Measurements from ENCODE around the gene TBC1D32.

TBC1D32 gene

DNA sequence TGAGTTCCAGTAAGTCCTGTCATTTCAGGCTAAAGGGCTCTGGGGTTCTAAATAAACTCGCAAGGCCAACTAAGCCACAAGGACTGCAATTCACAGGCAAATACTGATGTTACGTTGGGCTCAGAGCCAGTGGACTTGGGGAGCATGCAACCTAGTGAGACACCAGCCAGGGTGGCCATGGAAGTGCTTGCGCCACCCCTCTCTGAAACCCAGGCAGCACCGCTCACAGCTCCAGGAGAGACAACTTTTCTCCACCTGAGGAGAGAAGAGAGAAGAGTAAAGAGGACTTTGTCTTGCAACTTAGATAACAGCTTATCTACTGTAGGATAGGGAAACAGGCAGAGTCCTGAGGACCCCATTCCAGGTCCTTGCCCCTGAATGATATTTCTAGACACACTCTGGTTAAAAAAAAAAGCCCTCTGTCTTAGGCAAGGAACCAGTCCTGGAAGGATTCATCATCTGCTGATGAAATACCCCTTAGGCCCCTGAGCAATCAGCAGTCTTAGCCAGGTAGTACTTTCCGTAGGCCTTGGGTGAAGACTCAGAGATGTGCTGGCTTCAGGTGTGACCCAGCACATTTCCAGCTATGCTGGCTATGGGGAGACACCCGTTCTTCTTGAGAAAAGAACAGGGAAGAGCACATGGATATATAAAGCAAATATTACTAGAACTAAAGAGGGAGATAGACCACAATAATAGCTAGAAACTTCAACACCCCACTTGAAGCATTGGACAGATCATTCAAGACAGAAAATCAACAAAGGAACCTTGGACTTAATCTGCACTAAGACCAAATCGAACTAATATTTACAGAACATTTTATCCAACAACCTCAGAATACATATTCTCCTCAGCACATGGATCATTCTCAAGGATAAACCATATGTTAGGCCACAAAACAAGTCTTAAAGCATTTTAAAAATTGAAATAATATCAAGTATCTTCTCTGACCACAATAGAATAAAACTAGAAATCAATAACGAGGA is 31.5 kb upstream of the TBC1D32 start:
- no peaks in the 10 kb centered on the region for H3K36me3 ChIP-seq
- H3K4me3 ChIP-seq (ENCODE audit: low read depth in 1 of 2, low read length in 1 of 2): no peak overlapping the region
- H3K27me3 ChIP-seq: no peaks in the 10 kb centered on the region
- H3K27ac ChIP-seq: no peak overlapping the region
- no peaks in the 10 kb centered on the region for H3K9me3 ChIP-seq
- no peaks in the 10 kb centered on the region for H3K4me1 ChIP-seq (ENCODE audit: control insufficient read depth in 1 of 2, insufficient read depth in 1 of 2, low read depth in 1 of 2, low read length in 1 of 2)
- TF ChIP-seq, protein P1, sequence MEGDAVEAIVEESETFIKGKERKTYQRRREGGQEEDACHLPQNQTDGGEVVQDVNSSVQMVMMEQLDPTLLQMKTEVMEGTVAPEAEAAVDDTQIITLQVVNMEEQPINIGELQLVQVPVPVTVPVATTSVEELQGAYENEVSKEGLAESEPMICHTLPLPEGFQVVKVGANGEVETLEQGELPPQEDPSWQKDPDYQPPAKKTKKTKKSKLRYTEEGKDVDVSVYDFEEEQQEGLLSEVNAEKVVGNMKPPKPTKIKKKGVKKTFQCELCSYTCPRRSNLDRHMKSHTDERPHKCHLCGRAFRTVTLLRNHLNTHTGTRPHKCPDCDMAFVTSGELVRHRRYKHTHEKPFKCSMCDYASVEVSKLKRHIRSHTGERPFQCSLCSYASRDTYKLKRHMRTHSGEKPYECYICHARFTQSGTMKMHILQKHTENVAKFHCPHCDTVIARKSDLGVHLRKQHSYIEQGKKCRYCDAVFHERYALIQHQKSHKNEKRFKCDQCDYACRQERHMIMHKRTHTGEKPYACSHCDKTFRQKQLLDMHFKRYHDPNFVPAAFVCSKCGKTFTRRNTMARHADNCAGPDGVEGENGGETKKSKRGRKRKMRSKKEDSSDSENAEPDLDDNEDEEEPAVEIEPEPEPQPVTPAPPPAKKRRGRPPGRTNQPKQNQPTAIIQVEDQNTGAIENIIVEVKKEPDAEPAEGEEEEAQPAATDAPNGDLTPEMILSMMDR (IDR thresholded peaks at IDR 0.05): no peak

DNA sequence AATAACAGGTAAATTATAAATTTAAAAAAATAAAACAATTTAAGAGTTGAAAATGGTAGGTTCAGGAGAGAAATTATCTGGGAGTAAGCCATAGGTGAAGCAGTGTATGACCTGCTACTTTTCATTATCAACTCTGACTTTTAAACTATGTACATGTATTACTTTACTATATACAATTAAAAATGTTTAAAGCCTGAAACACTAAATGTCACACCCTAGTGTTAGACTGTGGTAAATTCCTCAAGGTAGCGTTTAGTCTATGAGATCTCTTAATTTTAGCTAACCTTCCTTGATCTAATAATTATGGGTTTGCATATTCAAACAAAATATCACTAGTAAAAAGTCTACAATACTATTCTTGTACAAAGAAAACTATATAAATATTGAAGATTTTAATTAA is 22.3 kb upstream of the TBC1D32 start:
- H3K9me3 ChIP-seq: no peaks in the 10 kb centered on the region
- H3K4me1 ChIP-seq (ENCODE audit: control insufficient read depth in 1 of 2, insufficient read depth in 1 of 2, low read depth in 1 of 2, low read length in 1 of 2): no peaks in the 10 kb centered on the region
- H3K27me3 ChIP-seq: no peaks in the 10 kb centered on the region
- no peak overlapping the region for H3K4me3 ChIP-seq (ENCODE audit: low read depth in 1 of 2, low read length in 1 of 2)
- TF ChIP-seq, protein P1 (IDR thresholded peaks at IDR 0.05): no peak
- H3K36me3 ChIP-seq: no peaks in the 10 kb centered on the region
- no peak overlapping the region for H3K27ac ChIP-seq

DNA sequence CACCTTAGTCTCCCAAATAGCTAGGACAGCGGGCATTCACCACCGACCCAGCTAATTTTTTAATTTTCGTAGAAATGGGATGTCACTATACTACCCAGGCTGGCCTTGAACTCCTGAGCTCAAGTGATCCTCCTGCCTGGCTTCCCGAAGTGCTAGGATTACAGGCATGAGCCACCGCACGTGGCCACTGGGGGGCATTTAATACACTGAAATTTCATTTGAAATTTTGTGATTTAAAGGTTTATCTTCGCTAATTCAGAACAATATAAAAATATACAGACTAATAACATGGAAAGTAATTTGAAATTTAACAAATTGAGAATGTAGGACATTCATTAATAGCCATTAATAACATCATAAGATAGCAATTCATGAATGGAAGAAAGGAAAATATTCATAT is 20.5 kb upstream of the TBC1D32 start:
- Histone ChIP-seq H3K4me1 (ENCODE audit: control insufficient read depth in 1 of 2, insufficient read depth in 1 of 2, low read depth in 1 of 2, low read length in 1 of 2) (no peaks in the 10 kb centered on the region), H3K4me3 (ENCODE audit: low read depth in 1 of 2, low read length in 1 of 2) (no peak overlapping the region), H3K27me3 (no peaks in the 10 kb centered on the region), H3K27ac (no peak overlapping the region), H3K9me3 (no peaks in the 10 kb centered on the region), H3K36me3 (no peaks in the 10 kb centered on the region)
- TF ChIP-seq, protein P1 (IDR thresholded peaks at IDR 0.05): no peak

DNA sequence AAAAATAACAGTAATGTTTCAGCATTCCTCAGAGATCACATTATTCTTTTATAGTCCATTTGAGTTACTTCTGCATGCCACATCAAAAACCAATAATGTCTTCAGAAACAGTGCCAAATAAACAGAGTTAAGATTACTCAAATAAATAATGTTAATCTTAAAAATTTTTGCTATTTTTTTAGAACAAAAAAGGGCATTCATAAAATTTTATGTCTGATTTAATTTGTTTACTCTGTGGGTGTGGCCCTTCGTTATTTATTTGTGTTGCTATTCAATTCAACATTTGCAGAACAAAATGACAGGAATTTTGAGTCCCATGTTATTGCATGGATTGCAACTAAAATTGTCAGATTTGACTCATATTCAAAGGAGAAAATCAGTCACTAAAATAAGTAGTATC is 18.7 kb upstream of the TBC1D32 start:
- TF ChIP-seq, protein P1 (IDR thresholded peaks at IDR 0.05): no peak
- Histone ChIP-seq H3K27ac (no peak overlapping the region), H3K4me1 (ENCODE audit: control insufficient read depth in 1 of 2, insufficient read depth in 1 of 2, low read depth in 1 of 2, low read length in 1 of 2) (no peaks in the 10 kb centered on the region), H3K36me3 (no peaks in the 10 kb centered on the region), H3K27me3 (no peaks in the 10 kb centered on the region), H3K9me3 (no peaks in the 10 kb centered on the region), H3K4me3 (ENCODE audit: low read depth in 1 of 2, low read length in 1 of 2) (no peak overlapping the region)

DNA sequence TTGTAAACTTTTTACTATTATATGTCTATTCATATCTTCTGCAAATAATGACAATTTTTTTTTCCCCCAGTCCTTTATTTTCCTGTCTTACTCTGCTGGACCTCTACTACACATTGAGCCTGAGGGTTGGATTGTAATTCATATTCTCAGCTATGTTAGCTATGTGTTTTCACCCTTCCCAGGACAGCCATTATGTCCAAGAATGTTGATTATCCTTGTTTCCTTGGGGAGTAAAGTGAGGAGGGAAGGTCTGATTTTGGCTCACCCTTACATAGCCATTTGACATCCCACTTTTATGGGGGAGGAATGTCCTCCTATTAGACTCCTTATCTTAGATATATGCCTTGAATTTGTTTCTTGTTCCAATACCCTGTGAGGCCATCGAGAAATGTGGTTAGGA is 17.6 kb upstream of the TBC1D32 start:
- Histone ChIP-seq H3K4me3 (ENCODE audit: low read depth in 1 of 2, low read length in 1 of 2) (no peak overlapping the region), H3K36me3 (no peaks in the 10 kb centered on the region), H3K9me3 (no peaks in the 10 kb centered on the region), H3K27me3 (no peaks in the 10 kb centered on the region), H3K27ac (no peak overlapping the region), H3K4me1 (ENCODE audit: control insufficient read depth in 1 of 2, insufficient read depth in 1 of 2, low read depth in 1 of 2, low read length in 1 of 2) (no peaks in the 10 kb centered on the region)
- TF ChIP-seq, protein P1 (IDR thresholded peaks at IDR 0.05): no peak
